Choroid plexus epithelial cell (primary cell): ENCODE measurements around the gene ACTL6B.
"Not testable (repeated sequence)": the region's sequence is repeated elsewhere in the genome, so short reads cannot be mapped to it uniquely, and the experiment has no call there.

Source experiments
- DNase-seq: peaks from one replicate; pipeline ENCODE4 v3.0.0-alpha.2; 2010; ENCODE audit warnings: low read depth
- H3K4me3 ChIP-seq: 2 replicates; pipeline ENCODE4 v1.5.1; 2011; ENCODE audit warnings: low read depth, mild to moderate bottlenecking, control low read depth, low read length, moderate library complexity
- TF ChIP-seq, protein P1 (sequence below): conservative IDR thresholded peaks from 2 replicates; pipeline ENCODE4 v1.5.1; 2011; ENCODE audit warnings: low read depth, mild to moderate bottlenecking, control low read depth, inconsistent platforms, low read length, moderate library complexity

The ACTL6B gene

GRCh38 chr7:100655908-100656674 lies at the start of gene ACTL6B:
ACTL6B (minus strand) TSS chr7:100656448; CDS start chr7:100656354, 94 bp downstream.
- DNase-seq, result peak; percentile 39
- H3K4me3 ChIP-seq, result no peak within 1 kb of the TSS
- TF ChIP-seq, protein P1, sequence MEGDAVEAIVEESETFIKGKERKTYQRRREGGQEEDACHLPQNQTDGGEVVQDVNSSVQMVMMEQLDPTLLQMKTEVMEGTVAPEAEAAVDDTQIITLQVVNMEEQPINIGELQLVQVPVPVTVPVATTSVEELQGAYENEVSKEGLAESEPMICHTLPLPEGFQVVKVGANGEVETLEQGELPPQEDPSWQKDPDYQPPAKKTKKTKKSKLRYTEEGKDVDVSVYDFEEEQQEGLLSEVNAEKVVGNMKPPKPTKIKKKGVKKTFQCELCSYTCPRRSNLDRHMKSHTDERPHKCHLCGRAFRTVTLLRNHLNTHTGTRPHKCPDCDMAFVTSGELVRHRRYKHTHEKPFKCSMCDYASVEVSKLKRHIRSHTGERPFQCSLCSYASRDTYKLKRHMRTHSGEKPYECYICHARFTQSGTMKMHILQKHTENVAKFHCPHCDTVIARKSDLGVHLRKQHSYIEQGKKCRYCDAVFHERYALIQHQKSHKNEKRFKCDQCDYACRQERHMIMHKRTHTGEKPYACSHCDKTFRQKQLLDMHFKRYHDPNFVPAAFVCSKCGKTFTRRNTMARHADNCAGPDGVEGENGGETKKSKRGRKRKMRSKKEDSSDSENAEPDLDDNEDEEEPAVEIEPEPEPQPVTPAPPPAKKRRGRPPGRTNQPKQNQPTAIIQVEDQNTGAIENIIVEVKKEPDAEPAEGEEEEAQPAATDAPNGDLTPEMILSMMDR, result no peak

GRCh38 chr7:100705320-100705752 lies 49.1 kb upstream of the ACTL6B start:
- DNase-seq, result peak; percentile 72
- TF ChIP-seq, protein P1, result peak; percentile 93
- peak overlapping the region; percentile 97 for H3K4me3 ChIP-seq

DNA sequence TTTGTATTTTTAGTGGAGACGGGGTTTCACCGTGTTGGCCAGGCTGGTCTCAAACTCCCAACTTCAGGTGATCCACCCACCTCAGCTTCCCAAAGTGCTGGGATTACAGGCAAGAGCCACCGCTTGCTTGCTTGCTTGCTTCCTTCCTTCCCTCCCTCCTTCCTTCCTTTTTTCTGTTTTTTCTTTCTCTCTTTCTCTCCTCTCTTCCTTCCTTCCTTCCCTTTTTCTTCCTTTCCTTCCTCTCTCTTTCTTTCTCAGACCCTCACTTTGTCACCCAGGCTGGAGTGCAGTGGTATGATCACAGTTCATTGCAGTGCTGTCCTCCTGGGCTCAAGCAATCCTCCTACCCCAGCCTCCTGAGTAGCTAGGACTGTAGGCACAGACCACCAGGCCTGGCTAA lies 44.8 kb upstream of the ACTL6B start:
- not testable (repeated sequence) for DNase-seq, H3K4me3 ChIP-seq

DNA sequence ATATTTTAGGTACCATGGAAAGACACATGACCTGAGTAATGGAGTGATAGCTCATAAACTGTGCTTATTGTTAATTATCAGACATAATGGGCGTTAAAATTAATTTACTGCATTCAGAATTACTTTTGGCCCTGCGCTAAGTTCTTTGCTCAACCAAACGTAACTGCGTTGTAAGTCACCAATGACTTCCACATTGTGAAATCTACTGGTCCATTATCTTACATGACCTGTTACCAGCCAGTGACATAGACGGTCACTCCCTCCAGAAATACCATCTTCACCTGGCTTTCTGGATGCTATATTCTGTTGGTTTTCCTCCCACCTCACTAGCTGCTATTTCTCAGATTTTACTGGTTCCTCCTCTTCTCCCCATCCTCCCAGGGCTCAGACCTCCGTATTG lies 42.8 kb upstream of the ACTL6B start:
- TF ChIP-seq, protein P1, result no peak
- no peak overlapping the region for H3K4me3 ChIP-seq
- no peak for DNase-seq

- no peak overlapping the region for H3K4me3 ChIP-seq
- TF ChIP-seq, protein P1, result no peak
- no peak for DNase-seq
These were observed 39.9 kb upstream of the ACTL6B start for GRCh38 chr7:100696123-100696521.

DNA sequence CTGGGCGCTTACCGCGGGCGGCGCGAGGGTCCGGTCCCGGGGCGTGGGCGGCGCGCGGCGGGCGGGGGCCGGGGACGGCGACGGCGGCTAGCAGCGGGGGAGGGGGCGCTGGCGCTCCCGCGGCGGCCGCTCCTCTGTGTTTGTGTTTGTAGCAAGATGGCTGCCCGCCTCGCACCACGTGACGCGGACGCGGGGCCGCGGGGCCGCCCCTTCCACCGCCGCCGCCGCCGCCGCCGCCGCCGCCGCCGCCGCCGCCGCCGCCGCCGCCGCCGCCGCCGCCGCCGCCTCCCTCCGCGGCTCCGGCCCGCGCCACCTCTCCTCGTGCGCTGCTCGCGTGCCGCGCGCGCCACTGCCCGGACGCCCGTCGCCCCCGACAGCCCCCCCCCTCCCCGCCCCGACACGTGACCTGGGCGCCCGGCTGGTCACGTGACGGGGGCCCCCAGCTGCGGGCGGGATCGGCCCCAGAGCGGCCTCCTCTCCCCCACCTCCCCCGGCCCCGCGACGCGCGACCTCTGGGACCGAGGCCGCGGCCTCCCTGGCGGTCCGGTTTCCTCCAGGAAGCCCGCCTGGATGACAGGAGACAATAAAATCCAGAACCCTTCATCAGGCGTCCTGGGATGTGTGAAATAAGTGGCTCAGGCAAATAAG lies 38.0 kb upstream of the ACTL6B start, which contains the start of gene GIGYF1:
Gene GIGYF1 (minus strand): TSS at position 153 of the 648 bp plus-strand sequence. CDS start 6,012 bp downstream, outside the sequence.
- peak; percentile 54 for DNase-seq
- H3K4me3 ChIP-seq, result peak within 1 kb of the TSS; percentile 72
- TF ChIP-seq, protein P1, result no peak

DNA sequence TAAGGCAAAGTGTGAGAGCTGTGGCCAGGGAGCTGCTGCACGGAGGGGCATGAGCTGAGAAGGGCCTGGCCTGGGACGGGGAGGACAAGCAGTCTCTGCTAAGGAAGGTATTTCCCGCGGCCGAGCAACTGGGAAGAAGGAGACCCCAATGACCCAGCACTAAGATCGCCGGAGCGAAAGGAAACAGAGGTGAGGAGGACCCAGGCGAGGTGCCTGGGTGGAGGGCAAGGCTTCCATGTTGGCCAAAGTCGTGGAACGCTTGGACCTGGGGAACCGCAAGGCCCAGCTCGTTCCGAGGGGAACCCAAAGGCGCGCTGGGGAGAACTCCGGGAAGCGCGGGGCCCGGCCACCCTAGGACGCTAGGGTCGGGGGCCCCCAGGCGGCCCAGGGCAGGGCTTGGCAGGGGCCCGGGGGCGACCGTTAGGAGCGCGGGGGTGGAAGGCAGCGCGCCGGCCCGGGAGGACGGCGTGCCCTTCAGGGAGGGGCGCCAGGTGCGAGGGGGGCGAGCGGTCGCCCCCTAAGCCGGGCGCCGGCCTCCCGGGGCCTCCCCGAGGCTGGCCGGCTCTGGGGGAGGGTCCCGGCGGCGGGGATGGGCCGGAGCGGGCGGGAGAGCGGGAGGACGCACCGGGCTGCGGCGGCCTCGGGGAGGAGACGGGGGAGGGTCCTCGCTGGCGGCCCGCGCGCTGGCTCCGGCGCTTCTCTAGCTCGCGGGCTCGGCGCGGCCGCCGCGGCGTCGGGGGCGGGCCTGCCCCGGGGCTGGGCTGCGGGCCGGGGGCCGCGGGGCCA lies 37.3 kb upstream of the ACTL6B start:
- no peak for DNase-seq
- H3K4me3 ChIP-seq, result peak overlapping the region; percentile 72
- TF ChIP-seq, protein P1, result no peak
